K562 (cell line): ENCODE measurements around the gene RETREG2. TPM values are rescaled to one million over a fixed set of nuclear protein-coding genes. Genes with fewer than 3 reads are reported as not detected.
A peak's percentile ranks its signal among the peaks of the same experiment; 100 is the strongest.

ENCODE experiments used
- ATAC-seq: fragments of 200-7000 bp; cut with Tn5 transposase; 3 replicates; pipeline ENCODE4 v1.9.1; 2020; ENCODE audit warnings: moderate library complexity
- BruUV-seq: library from RNA; stranded (reverse); fragments of 400-500 nt; replicated peaks from 2 replicates; lab custom pipeline; 2021; lab: Mats Ljungman, UMichigan
- CTCF ChIA-PET: fragments of 300-600 bp; formaldehyde crosslinking; extraction: SDS; loops from one replicate; lab custom pipeline; 2021; ENCODE audit warnings: low intra/inter-chr PET ratio; lab: Yijun Ruan, JAX
- POLR2A ChIA-PET: fragments of 300-600, 350-650 bp; sonication (Branson Sonifier 250); formaldehyde crosslinking; extraction: SDS; loops from one replicate; lab custom pipeline; 2021; ENCODE audit warnings: antibody characterized with exemption, inconsistent platforms; lab: Yijun Ruan, JAX
- DNase-seq, 4 experiments: peaks; one replicate each; pipeline versions ENCODE4 v3.0.0 to v3.0.0-alpha.2; 2011 to 2018; ENCODE audit warnings: low spot score in 3 of 4, mixed read lengths in 3 of 4; ENCODE audit errors: extremely low read depth in 1 of 4
- FAIRE-seq: peaks from 2 replicates; lab custom pipeline; 2011; peaks lifted over from hg19 to GRCh38; lab: Jason Lieb, UNC
- H2AFZ ChIP-seq: 2 replicates; pipeline ENCODE4 v1.6.0; 2011; ENCODE audit warnings: low read depth, low read length, control low read depth, inconsistent platforms
- H3K27ac ChIP-seq: fragments of 200-600 bp; 3 replicates; pipeline ENCODE4 v1.8.0; 2011; ENCODE audit warnings: low read depth, mild to moderate bottlenecking, control low read depth, inconsistent platforms, low read length, moderate library complexity, mixed read lengths; ENCODE audit errors: extremely low read depth
- H3K27me3 ChIP-seq, 2 experiments: fragments of 300-600 bp in 1 of 2; 2 replicates in 1 of 2; 3 replicates in 1 of 2; pipeline versions ENCODE4 v1.6.0 to v1.8.0; 2011; ENCODE audit warnings: inconsistent platforms in 2 of 2, low read length in 2 of 2, mild to moderate bottlenecking in 1 of 2, mixed read lengths in 1 of 2, moderate library complexity in 1 of 2; ENCODE audit not compliant: control insufficient read depth in 2 of 2, insufficient read depth in 2 of 2
- H3K36me3 ChIP-seq: fragments of 300-600 bp; 3 replicates; pipeline ENCODE4 v1.8.0; 2011; ENCODE audit warnings: mild to moderate bottlenecking, low read length, inconsistent platforms; ENCODE audit not compliant: control insufficient read depth, insufficient read depth
- H3K4me1 ChIP-seq, 2 experiments: fragments of 200-600 bp in 1 of 2; replicated peaks in 1 of 2; 2 replicates in 1 of 2; 3 replicates in 1 of 2; pipeline versions ENCODE4 v1.5.1 to v1.8.0; 2011; ENCODE audit warnings: inconsistent platforms in 2 of 2, low read length in 2 of 2, mild to moderate bottlenecking in 1 of 2, mixed read lengths in 1 of 2, moderate library complexity in 1 of 2; ENCODE audit not compliant: control insufficient read depth in 2 of 2, insufficient read depth in 2 of 2
- H3K4me2 ChIP-seq: 2 replicates; pipeline ENCODE4 v1.6.1; 2011; ENCODE audit warnings: low read length, control low read depth, inconsistent platforms, mixed read lengths; ENCODE audit not compliant: insufficient read depth
- H3K4me3 ChIP-seq: fragments of 200-600 bp; sonication (generic), shearing (Covaris generic); 2 replicates; pipeline ENCODE4 v1.5.1; 2016; ENCODE audit warnings: control low read depth, inconsistent platforms
- H3K79me2 ChIP-seq: fragments of 200-600 bp; 3 replicates; pipeline ENCODE4 v1.8.0; 2011; ENCODE audit warnings: low read length, inconsistent platforms; ENCODE audit not compliant: control insufficient read depth, insufficient read depth
- H3K9ac ChIP-seq, 2 experiments: 2 replicates each; pipeline versions ENCODE4 v1.6.0 to v1.6.1; 2011; ENCODE audit warnings: low read depth in 2 of 2, low read length in 2 of 2, control low read depth in 1 of 2, inconsistent platforms in 1 of 2, mild to moderate bottlenecking in 1 of 2, mixed read lengths in 1 of 2; ENCODE audit not compliant: insufficient read depth in 1 of 2
- H3K9me1 ChIP-seq: one replicate; pipeline ENCODE4 v1.6.0; 2011; ENCODE audit warnings: inconsistent platforms, mild to moderate bottlenecking, low read length, moderate library complexity; ENCODE audit not compliant: control insufficient read depth, insufficient read depth
- H3K9me3 ChIP-seq: replicated peaks from 2 replicates; pipeline ENCODE4 v1.5.1; 2011; ENCODE audit warnings: low read depth, low read length, inconsistent platforms; ENCODE audit not compliant: control insufficient read depth, insufficient read depth
- H4K20me1 ChIP-seq: replicated peaks from 2 replicates; pipeline ENCODE4 v1.6.1; 2011; ENCODE audit warnings: low read length, inconsistent platforms, mixed read lengths; ENCODE audit not compliant: control insufficient read depth, insufficient read depth
- BRF1 ChIP-seq: IDR thresholded peaks from 3 replicates; pipeline ENCODE4 v1.6.1; 2011; ENCODE audit warnings: borderline replicate concordance, mild to moderate bottlenecking; ENCODE audit not compliant: insufficient read length; ENCODE audit errors: extremely low read depth
- E2F3 ChIP-seq: fragments of 250-450 bp; sonication (Bioruptor Pico); IDR thresholded peaks from 2 replicates; pipeline ENCODE4 v1.4.0; 2020; ENCODE audit warnings: mild to moderate bottlenecking
- GTF2E2 ChIP-seq: fragments of 200-800 bp; sonication (Bioruptor generic); IDR thresholded peaks from 2 replicates; pipeline ENCODE4 v1.6.1; 2016; ENCODE audit warnings: missing genetic modification characterization, missing compliant biosample characterization
- HIVEP1 ChIP-seq: fragments of 250-450 bp; sonication (Bioruptor Pico); IDR thresholded peaks from 2 replicates; pipeline ENCODE4 v1.4.0; 2020; ENCODE audit warnings: mild to moderate bottlenecking
- MAZ ChIP-seq, 2 experiments: fragments of 450-650 bp in 1 of 2; sonication (generic) in 1 of 2; formaldehyde crosslinking; IDR thresholded peaks in 1 of 2; conservative IDR thresholded peaks in 1 of 2; 2 replicates each; pipeline versions ENCODE4 v1.4.0 to v1.5.0; 2020; ENCODE audit warnings: mild to moderate bottlenecking in 1 of 2, missing genetic modification reagents in 1 of 2
- MECOM ChIP-seq: fragments of 250-450 bp; sonication (Bioruptor Pico); IDR thresholded peaks from 2 replicates; pipeline ENCODE4 v1.8.0; 2022; ENCODE audit warnings: inconsistent platforms
- NFXL1 ChIP-seq: fragments of 450-650 bp; formaldehyde crosslinking; IDR thresholded peaks from 2 replicates; pipeline ENCODE4 v1.4.0; 2021; ENCODE audit warnings: mild to moderate bottlenecking
- SREBF2 ChIP-seq: sonication (generic); formaldehyde crosslinking; IDR thresholded peaks from 2 replicates; pipeline ENCODE4 v1.4.0; 2020; ENCODE audit warnings: mild to moderate bottlenecking, missing genetic modification reagents
- ZNF655 ChIP-seq: fragments of 250-450 bp; sonication (Bioruptor Pico); IDR thresholded peaks from 2 replicates; pipeline ENCODE4 v1.5.0; 2021
- ZSCAN32 ChIP-seq: fragments of 450-650 bp; formaldehyde crosslinking; IDR thresholded peaks from 2 replicates; pipeline ENCODE4 v1.4.0; 2020; ENCODE audit warnings: mild to moderate bottlenecking, moderate library complexity
- WGBS: fragments of 100-300 bp; shearing (Covaris generic); methylation state at CpG from one replicate; pipeline ENCODE4 v1.1.6; 2016; ENCODE audit warnings: low coverage, mixed read lengths; ENCODE audit not compliant: insufficient coverage; ENCODE audit errors: missing lambda C conversion rate; 5-methylcytosine and 5-hydroxymethylcytosine counted together
- in situ Hi-C: fragments of 300-500 bp; cut with MboI; formaldehyde crosslinking; loops from 4 replicates; pipeline ENCODE4 v1.15.0; 2018; ENCODE audit warnings: inconsistent platforms, mixed read lengths
- intact Hi-C: fragments of 100-400 bp; cut with micrococcal nuclease; formaldehyde crosslinking; loops from 2 replicates; pipeline ENCODE4 v1.14.2; 2022
- polyA plus RNA-seq, 8 experiments: library from polyadenylated mRNA; depleted of rRNA in 4 of 8; stranded (reverse) in 5 of 8; unstranded in 3 of 8; fragments of >200 nt; fragmentation: Nextera tagmentation in 2 of 8; fragmentation: Illumina TruSeq in 1 of 8; extraction: Ambion mirVana in 2 of 8; extraction: Trizol in 1 of 8; gene quantifications; 2 replicates each; pipeline versions ENCODE4 v1.2.1 to v1.2.3, GENCODE V29; 2011 to 2014; ENCODE audit warnings: inconsistent platforms in 1 of 8, missing spikeins in 1 of 8
- total RNA-seq, 7 experiments: library from RNA; depleted of rRNA in 6 of 7; stranded (reverse); fragments of >200 nt in 6 of 7; fragmentation: Illumina TruSeq in 2 of 7; extraction: Trizol in 2 of 7; gene quantifications; 2 replicates each; pipeline versions ENCODE4 v1.2.1 to v1.2.3, GENCODE V29; 2011 to 2021; ENCODE audit warnings: low replicate concordance in 1 of 7
- TF ChIP-seq, protein P1 (sequence below): fragments of 450-650 bp; IDR thresholded peaks from 2 replicates; pipeline ENCODE4 v1.7.1; 2018; ENCODE audit warnings: mild to moderate bottlenecking, low read depth; ENCODE audit not compliant: partially characterized antibody

The RETREG2 gene
- total and polyA plus RNA-seq, 9 of the 15 experiments (the other 6 are each of a cell fraction or from before 2014, with no cell fraction given), result 4.9 to 40.1 (median 19.2) TPM

DNA sequence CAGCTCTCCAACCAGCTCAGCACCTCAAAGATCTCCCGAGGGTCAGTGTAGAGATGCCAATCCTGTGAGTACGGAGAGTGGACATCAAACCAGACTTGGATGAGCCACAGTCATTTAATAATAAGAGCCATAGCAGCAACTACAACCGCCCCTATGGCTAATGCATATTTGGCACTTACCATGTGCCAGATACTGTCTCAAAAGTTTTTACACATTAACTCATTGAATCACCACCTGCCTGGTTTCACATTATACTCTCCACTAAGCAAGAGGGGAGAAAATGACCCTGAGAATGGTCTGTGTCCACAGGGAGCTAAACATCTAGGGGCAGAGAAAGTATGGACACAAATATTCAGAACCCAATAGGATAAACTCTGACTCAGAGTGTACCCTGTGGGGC is 3.9 kb upstream of the RETREG2 start:
- Histone ChIP-seq H3K79me2 (peaks cover 30% of the 10 kb centered on the region), H3K4me3 (no peak overlapping the region), H3K9ac (no peak overlapping the region), H3K9me1 (no peaks in the 10 kb centered on the region), H3K27ac (no peak overlapping the region), H3K9me3 (no peaks in the 10 kb centered on the region), H3K27me3 (no peaks in the 10 kb centered on the region), H2AFZ (no peak overlapping the region), H3K4me1 (peaks cover 13 to 16% of the 10 kb centered on the region in 2 experiments; a peak in 4 of 5 replicates), H3K36me3 (peaks cover 29% of the 10 kb centered on the region; the same call in 2 of the 3 replicates), H4K20me1 (no peaks in the 10 kb centered on the region), H3K4me2 (no peak overlapping the region)
- TF ChIP-seq BRF1, result no peak
- FAIRE-seq (no peak), ATAC-seq (no peak), DNase-seq (no peak)
- intact Hi-C loops (no loop called here), in situ Hi-C loops (loop anchor here (5.0 kb wide), 2 partner anchors 33 to 118 kb away; partner anchors contain the start of gene ZFAND2B)
- no TSS peak for BruUV-seq
- CTCF ChIA-PET, result no interaction called here
- 76% methylated on average over 3 of the region's 3 CpGs for whole genome bisulfite sequencing
- POLR2A ChIA-PET, result no interaction called here

DNA sequence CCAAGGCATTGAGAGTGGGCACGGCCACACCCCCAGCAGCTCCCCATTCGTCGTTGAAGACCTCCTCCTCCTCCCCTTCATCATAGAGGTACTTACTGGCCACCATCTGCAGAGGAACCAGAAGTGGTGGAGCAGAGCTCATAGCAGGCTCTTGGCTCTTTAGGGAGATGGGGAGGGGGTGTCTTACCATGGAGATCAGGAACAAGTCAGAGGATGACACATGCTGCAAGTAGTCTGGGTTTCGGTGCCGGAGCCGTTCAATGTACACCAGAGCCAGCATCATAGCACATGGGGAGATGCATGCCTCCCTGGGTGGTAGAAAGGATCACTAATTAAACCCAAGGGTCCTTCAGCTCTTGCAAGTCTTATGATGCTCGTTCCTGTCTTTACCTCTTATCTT is 3.3 kb upstream of the RETREG2 start:
- in situ Hi-C loops, result loop anchor here (5.0 kb wide), 2 partner anchors 32 to 118 kb away; partner anchors contain the start of gene ZFAND2B
- peaks cover 13 to 20% of the 10 kb centered on the region in 2 experiments; a peak in 4 of 5 replicates for H3K4me1 ChIP-seq
- WGBS, result 88% methylated on average over 5 of the region's 7 CpGs

More for the DNA sequence above, 3.3 kb upstream of the RETREG2 start:
- no peak for ATAC-seq
- no peak overlapping the region for H3K27ac ChIP-seq
- no peak for TF ChIP-seq NFXL1
- TF ChIP-seq SREBF2, result no peak
- TF ChIP-seq E2F3 (CRISPR knock-in tag), result no peak
- no peak for TF ChIP-seq HIVEP1 (CRISPR knock-in tag)
- TF ChIP-seq MAZ (CRISPR knock-in tag; conservative IDR thresholded peaks at IDR 0.05 in 1 of 2, IDR thresholded peaks at IDR 0.05 in 1 of 2), result no peak
- TF ChIP-seq, protein P1, sequence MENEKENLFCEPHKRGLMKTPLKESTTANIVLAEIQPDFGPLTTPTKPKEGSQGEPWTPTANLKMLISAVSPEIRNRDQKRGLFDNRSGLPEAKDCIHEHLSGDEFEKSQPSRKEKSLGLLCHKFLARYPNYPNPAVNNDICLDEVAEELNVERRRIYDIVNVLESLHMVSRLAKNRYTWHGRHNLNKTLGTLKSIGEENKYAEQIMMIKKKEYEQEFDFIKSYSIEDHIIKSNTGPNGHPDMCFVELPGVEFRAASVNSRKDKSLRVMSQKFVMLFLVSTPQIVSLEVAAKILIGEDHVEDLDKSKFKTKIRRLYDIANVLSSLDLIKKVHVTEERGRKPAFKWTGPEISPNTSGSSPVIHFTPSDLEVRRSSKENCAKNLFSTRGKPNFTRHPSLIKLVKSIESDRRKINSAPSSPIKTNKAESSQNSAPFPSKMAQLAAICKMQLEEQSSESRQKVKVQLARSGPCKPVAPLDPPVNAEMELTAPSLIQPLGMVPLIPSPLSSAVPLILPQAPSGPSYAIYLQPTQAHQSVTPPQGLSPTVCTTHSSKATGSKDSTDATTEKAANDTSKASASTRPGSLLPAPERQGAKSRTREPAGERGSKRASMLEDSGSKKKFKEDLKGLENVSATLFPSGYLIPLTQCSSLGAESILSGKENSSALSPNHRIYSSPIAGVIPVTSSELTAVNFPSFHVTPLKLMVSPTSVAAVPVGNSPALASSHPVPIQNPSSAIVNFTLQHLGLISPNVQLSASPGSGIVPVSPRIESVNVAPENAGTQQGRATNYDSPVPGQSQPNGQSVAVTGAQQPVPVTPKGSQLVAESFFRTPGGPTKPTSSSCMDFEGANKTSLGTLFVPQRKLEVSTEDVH, result no peak
- no peak for TF ChIP-seq ZNF655 (CRISPR knock-in tag)
- no peak for TF ChIP-seq ZSCAN32
- no peak for TF ChIP-seq MECOM (CRISPR knock-in tag)
- TF ChIP-seq GTF2E2, result no peak
- peaks cover 36% of the 10 kb centered on the region; the same call in 2 of the 3 replicates for H3K36me3 ChIP-seq
- no peak overlapping the region for H3K4me2 ChIP-seq
- no TSS peak for BruUV-seq
- FAIRE-seq, result no peak
- no peaks in the 10 kb centered on the region for H4K20me1 ChIP-seq
- no peaks in the 10 kb centered on the region for H3K27me3 ChIP-seq
- ChIA-PET CTCF (no interaction called here), POLR2A (interaction anchor here (1.7 kb wide), 1 partner anchor 10 kb away, joined by 4 read pairs; no protein-coding TSS in a partner anchor)
- intact Hi-C loops, result no loop called here
- H3K79me2 ChIP-seq, result peaks cover 36% of the 10 kb centered on the region
- H3K9me1 ChIP-seq, result no peaks in the 10 kb centered on the region
- no peak overlapping the region for H3K4me3 ChIP-seq
- no peaks in the 10 kb centered on the region for H3K9me3 ChIP-seq
- H2AFZ ChIP-seq, result no peak overlapping the region
- peak overlapping the region in 1 of 2 experiments; percentile 36; a peak in 1 of 4 replicates for H3K9ac ChIP-seq
- DNase-seq, result no peak
